ENCODE measurements around the gene TOLLIP.
"Not testable (repeated sequence)": the region's sequence is repeated elsewhere in the genome, so short reads cannot be mapped to it uniquely, and the experiment has no call there.

The TOLLIP gene

DNA sequence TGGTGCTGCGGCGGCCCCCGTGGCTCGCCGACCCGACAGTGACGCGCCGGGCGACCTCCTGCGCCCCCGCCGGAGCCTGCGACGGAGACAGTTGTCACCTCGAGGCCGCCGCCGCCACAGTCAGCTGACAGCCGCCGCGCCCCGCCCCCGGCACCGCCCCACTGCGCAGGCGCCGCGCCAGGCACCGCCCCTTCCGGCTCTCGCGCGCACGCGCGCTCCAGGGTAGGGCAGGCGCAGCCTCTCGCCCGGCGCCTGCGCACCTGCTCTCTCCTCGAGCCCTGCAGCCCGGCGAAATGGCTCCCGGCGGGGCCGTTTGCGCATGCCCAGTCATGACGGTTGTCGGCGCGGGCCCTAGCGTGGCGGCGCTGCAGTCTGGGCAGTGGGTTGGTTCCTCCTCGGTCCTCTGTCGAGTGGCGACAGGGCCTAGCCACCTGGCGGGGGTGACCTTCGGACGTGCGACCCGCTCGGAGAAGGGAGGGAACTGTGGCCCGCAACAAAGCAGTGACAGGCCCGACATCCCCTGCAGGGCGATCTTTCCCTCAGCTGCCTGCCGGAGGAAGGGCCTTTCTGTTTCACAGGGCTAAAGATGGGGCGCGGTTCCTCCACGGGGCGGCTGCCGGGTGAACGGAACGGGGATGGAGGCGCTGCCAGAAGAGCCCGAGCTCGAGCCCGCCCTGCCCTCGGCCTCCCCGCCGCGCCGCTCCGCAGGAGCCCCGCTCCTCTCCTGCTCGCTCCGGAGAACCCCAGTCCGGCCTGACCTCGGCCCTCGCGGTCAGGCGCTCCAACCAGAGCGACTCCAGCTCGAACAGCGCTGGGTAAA is at the start of gene TOLLIP:
TSS of gene TOLLIP (minus strand) at position 135 of the 820 bp plus-strand sequence. CDS start at position 1, 134 bp downstream.
- Histone ChIP-seq H3K4me3 (peak within 1 kb of the TSS; percentile 96), H3K27ac (peak within 1 kb of the TSS; percentile 96 to 97)
- TF ChIP-seq, protein P1, sequence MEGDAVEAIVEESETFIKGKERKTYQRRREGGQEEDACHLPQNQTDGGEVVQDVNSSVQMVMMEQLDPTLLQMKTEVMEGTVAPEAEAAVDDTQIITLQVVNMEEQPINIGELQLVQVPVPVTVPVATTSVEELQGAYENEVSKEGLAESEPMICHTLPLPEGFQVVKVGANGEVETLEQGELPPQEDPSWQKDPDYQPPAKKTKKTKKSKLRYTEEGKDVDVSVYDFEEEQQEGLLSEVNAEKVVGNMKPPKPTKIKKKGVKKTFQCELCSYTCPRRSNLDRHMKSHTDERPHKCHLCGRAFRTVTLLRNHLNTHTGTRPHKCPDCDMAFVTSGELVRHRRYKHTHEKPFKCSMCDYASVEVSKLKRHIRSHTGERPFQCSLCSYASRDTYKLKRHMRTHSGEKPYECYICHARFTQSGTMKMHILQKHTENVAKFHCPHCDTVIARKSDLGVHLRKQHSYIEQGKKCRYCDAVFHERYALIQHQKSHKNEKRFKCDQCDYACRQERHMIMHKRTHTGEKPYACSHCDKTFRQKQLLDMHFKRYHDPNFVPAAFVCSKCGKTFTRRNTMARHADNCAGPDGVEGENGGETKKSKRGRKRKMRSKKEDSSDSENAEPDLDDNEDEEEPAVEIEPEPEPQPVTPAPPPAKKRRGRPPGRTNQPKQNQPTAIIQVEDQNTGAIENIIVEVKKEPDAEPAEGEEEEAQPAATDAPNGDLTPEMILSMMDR (IDR thresholded peaks at IDR 0.05): no peak
- DNase-seq (ENCODE audit: low spot score): peak; percentile 96

DNA sequence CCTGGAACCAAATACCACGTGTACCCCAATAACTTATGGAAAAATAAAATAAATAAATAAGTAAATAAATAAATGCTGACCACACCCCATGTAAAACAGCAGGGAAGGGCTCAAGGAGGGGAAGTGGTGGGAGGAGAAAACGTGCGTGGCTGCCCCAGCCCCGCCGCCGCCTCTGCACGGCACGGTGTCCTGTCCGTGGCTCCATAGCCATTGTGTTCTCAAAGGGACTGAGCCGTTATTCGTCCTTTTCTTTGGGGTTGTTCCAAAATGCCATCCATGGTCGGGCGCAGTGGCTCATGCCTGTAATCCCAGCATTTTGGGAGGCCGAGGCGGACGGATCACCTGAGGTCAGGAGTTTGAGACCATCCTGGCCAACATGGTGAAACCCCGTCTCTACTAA is 49.5 kb upstream of the TOLLIP start:
- DNase-seq (ENCODE audit: low spot score); H3K4me3 ChIP-seq; H3K27ac ChIP-seq: not testable (repeated sequence)

DNA sequence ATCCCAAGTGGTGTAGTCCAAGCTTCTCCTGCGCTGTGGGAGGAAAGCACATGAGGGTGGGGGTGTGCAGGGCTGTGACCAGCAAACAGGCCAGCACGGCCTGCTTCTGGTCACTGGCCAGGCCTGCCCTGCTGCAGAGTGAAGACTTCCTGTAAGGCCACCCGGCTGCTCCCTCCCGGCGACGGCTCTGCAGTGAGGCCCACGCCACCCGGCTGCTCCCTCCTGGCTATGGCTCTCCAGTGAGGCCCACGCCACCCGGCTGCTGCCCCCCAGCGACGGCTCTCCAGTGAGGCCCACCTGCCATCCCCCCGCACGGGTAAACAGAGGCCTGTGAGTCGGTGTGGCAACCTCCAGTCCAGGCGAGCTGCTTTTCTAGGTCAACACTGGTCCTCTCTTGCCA is 48.9 kb upstream of the TOLLIP start:
- TF ChIP-seq, protein P1 (IDR thresholded peaks at IDR 0.05): no peak
- no peak overlapping the region for H3K4me3 ChIP-seq
- H3K27ac ChIP-seq: no peak overlapping the region
- DNase-seq (ENCODE audit: low spot score): no peak

DNA sequence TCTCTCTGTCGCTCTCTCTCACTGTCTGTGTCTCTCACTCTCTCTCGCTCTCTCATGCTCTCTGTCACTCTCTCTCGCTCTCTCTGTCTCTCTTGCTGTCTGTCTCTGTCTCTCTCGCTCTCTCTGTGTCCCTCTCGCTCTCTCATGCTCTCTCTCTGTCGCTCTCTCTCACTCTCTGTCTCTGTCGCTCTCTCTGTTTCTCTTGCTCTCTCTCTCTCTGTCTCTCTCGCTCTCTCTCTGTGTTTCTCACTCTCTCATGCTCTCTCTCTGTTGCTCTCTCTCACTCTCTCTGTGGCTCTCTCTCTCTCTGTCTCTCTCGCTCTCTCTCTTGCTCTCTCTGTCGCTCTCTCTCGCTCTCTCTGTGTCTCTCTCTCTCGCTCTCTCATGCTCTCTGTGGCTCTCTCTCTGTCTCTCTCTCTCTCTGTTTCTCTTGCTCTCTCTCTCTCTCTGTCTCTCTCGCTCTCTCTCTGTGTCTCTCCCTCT is 47.1 kb upstream of the TOLLIP start:
- DNase-seq (ENCODE audit: low spot score): no peak
- Histone ChIP-seq H3K27ac (no peak overlapping the region), H3K4me3 (no peak overlapping the region)
- TF ChIP-seq, protein P1 (IDR thresholded peaks at IDR 0.05): no peak

DNA sequence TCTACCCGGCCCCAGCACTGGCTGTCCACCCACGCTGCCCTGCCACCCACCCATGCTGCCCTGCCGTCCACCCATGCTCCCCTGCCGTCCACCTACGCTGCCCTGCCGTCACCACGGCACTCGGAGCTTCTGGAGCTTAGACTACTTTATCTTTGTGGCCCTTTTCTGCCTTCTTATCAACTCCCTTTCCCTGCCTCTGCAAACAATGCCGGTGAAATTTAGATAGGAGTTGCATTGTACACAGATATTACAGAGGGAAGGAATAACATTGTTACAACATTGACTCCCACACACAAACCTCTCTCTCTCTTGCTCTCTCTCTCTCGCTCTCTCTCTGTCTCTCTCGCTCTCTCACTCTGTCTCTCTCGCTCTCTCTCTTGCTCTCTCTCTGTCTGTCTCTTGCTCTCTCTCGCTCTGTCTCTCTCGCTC is 46.6 kb upstream of the TOLLIP start:
- TF ChIP-seq, protein P1 (IDR thresholded peaks at IDR 0.05): no peak
- Histone ChIP-seq H3K27ac (no peak overlapping the region), H3K4me3 (no peak overlapping the region)
- no peak for DNase-seq (ENCODE audit: low spot score)

DNA sequence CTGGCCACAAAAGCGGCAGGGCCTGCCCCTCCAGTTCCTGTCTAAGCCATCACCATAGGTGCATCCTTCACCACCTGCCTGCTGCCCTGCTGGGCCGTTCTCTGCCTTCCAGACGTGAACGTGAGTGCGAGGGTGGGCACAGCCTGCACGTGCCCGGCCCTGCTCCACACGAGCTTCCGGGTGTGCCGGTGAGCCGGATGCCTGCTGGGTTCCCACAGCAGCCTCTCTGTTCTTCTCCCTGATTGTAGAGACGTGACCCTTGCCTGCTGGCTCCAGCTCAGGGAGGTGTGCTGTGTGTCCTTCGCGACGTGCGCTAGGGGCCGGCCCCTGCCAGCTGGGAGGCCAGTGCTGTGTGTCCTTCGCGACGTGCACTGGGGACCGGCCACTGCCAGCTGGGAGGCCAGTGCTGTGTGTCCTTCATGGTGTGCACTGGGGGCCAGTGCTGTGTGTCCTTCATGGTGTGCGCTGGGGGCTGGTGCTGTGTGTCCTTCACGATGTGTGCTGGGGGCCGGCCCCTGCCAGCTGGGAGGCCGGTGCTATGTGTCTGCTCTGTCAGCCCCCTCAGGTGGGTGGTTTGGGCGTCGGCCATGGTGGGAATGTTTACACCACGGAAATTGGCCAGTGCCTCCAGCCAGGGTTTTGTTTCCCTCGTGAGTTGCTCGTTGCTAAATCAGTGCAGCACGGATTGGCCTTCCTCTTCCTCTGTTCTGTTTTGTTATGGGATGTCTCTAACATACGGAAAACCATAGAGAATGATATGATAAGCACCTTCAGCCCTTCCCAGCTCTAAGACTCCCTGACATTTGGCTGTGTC is 44.9 kb upstream of the TOLLIP start:
- TF ChIP-seq, protein P1 (IDR thresholded peaks at IDR 0.05): no peak
- DNase-seq (ENCODE audit: low spot score): no peak
- no peak overlapping the region for H3K27ac ChIP-seq
- no peak overlapping the region for H3K4me3 ChIP-seq

DNA sequence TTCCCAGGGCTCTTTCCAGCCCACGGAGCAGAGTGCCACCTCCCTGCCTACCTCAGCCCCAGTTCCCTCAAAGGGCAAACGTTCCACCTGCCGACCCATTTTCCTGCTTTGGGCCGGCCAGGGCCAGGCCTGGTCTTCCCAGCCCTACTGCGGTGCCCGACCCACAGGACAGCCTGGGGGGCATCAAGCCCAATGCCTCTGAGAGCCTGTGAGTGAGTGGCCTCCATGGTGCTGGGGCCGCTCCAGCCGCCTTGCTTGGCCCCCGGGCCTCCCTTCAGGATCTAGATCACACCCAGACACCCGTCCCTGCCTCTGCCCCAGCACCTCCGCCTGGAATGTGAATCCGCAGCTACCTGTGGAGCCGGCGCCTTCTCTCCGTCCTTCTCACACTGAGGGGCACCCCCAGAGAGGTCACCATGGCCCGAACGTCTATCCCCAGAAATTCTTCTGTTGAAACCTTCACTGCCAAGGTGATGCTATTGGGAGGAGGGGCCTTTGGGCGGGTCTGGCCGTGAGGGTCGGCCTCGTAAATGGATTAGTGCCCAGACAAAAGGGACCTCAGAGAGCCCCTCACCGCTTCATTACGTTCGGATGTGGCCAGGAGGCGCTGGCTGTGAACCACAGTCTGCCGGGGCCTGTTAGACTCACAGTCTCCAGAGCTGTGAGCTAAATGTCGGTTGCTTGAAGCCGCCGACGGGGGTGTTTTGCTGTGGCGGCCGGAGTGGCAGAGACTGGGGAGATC is 44.1 kb upstream of the TOLLIP start:
- H3K27ac ChIP-seq: no peak overlapping the region
- DNase-seq (ENCODE audit: low spot score): no peak
- H3K4me3 ChIP-seq: no peak overlapping the region
- TF ChIP-seq, protein P1 (IDR thresholded peaks at IDR 0.05): no peak

Data from coronary artery (tissue), 2 donors.